A549 treated with DMSO at 1 μM for 4 hours (cell line): ENCODE data around the gene TMEM119. TPM values are rescaled to one million over a fixed set of nuclear protein-coding genes. Genes with fewer than 3 reads are reported as not detected.

Experiments
- total RNA-seq: library from RNA; stranded (reverse); fragments of 200-300 nt; extraction: Qiagen RNA extraction; gene quantifications from 5 replicates; pipeline ENCODE4 v1.2.3, GENCODE V29; 2022; ENCODE audit warnings: low read depth

TMEM119 gene
- total RNA-seq: 0.03 to 0.34 TPM (median 0.14 TPM) in 5 replicates

GRCh38 chr12:108597559-108598471, at the start of gene TMEM119:
Gene TMEM119 (minus strand): TSS chr12:108598084. CDS start chr12:108592383, 5,701 bp downstream.

GRCh38 chr12:108633534-108634248, 35.8 kb upstream of the TMEM119 start, which contains the start of gene SELPLG:
Gene SELPLG (minus strand): TSS chr12:108633894. CDS start chr12:108624307, 9,587 bp downstream.

GRCh38 chr12:108562348-108563135, 35.3 kb downstream of the TMEM119 start, which contains the start of gene ISCU:
Gene ISCU (plus strand): TSS chr12:108562596. CDS start chr12:108562623, 27 bp downstream.

GRCh38 chr12:108560752-108561719, 36.8 kb downstream of the TMEM119 start, which contains the start of gene SART3:
Gene SART3 (minus strand): TSS chr12:108561173. CDS start chr12:108561154, 19 bp downstream.

Other genes with a start within 250 kb of the TMEM119 start
- 3.1 to 3.6 TPM (median 3.5 TPM) in 5 replicates for gene FICD, start 82.8 kb downstream of the TMEM119 start, total RNA-seq
- gene SART3, start 36.9 kb downstream of the TMEM119 start, total RNA-seq: 41.9 to 52.3 TPM (median 44.8 TPM) in 5 replicates
- gene ISCU, start 35.5 kb downstream of the TMEM119 start, total RNA-seq: 81.0 to 107 TPM (median 93.8 TPM) in 5 replicates
- 0.94 to 1.3 TPM (median 1.0 TPM) in 5 replicates for gene SELPLG, start 35.8 kb upstream of the TMEM119 start, total RNA-seq
- 182 to 234 TPM (median 196 TPM) in 5 replicates for gene CORO1C, start 133.4 kb upstream of the TMEM119 start, total RNA-seq